Measurements from ENCODE around the gene NT5C2.

NT5C2 gene

DNA sequence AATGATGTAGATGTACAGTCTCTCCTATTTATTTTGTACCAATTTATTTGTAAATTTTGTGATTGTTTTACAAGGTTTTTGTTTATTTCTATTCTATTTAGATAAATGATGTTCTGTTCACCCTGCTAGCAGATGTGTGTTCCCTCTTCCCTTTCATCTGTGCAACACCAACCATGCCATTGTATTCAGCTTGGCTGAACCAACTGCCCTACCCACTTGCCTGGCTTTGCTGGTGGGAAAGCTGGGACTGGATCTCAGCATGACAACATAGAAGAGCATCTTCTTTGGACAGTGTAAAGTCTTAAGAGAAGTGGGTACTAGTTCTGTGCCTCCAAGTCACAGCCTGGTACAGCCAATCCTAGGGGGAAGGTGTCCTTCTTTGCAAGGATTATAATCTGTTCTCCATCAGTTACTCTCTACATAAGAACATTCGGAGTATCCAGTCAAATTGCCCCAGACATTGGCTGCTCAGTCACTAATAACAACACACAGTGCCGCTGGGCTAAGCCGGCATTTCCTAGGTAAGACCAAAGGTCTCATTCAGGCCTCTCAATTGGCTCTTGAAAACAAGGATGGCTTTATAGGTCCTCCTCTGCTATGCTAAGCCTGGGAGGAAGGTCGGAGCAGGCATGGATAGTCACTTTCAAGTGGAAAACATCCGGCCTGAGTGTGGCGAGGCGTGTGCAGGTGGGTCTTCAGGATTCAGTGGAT is 109.7 kb downstream of the NT5C2 start:
- in situ Hi-C loops (cut with HindIII; ENCODE audit: low pct_ligation_motif_present, low sequenced_read_pairs), result no loop called here
- no peak overlapping the region for H3K4me3 ChIP-seq (ENCODE audit: low read depth, low read length)
- H3K27ac ChIP-seq, result no peak overlapping the region
- no peaks in the 10 kb centered on the region for H3K27me3 ChIP-seq (replicated peaks)
- peaks cover 25% of the 10 kb centered on the region for H3K36me3 ChIP-seq (replicated peaks)
- TF ChIP-seq, protein P1, sequence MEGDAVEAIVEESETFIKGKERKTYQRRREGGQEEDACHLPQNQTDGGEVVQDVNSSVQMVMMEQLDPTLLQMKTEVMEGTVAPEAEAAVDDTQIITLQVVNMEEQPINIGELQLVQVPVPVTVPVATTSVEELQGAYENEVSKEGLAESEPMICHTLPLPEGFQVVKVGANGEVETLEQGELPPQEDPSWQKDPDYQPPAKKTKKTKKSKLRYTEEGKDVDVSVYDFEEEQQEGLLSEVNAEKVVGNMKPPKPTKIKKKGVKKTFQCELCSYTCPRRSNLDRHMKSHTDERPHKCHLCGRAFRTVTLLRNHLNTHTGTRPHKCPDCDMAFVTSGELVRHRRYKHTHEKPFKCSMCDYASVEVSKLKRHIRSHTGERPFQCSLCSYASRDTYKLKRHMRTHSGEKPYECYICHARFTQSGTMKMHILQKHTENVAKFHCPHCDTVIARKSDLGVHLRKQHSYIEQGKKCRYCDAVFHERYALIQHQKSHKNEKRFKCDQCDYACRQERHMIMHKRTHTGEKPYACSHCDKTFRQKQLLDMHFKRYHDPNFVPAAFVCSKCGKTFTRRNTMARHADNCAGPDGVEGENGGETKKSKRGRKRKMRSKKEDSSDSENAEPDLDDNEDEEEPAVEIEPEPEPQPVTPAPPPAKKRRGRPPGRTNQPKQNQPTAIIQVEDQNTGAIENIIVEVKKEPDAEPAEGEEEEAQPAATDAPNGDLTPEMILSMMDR (IDR thresholded peaks at IDR 0.05; ENCODE audit: low read depth, low read length, missing control alignments), result no peak
- no peak for DNase-seq

DNA sequence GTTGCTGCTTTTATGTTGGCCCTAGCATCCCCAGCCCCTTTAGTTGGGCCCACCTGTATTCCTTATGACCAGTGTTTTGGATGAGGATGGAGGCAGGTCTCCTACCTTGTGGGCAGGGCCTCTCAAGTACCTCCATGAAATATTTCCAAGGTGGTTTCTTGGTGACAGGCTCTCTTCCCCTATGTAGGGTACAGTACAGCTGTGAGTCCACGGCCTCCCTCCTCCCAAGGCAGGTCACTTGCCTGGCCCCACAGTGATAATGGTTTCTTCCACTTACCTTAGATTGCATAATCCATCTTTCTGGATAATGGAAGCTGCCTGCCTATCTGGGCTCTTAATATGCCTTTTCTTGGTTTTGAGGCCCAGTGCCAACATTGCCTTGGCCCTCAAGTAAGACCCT is 110.4 kb downstream of the NT5C2 start:
- no peak overlapping the region for H3K4me3 ChIP-seq (ENCODE audit: low read depth, low read length)
- peaks cover 18% of the 10 kb centered on the region for H3K36me3 ChIP-seq (replicated peaks)
- H3K27me3 ChIP-seq (replicated peaks), result no peaks in the 10 kb centered on the region
- H3K27ac ChIP-seq, result no peak overlapping the region
- TF ChIP-seq, protein P1 (IDR thresholded peaks at IDR 0.05; ENCODE audit: low read depth, low read length, missing control alignments), result no peak
- in situ Hi-C loops (cut with HindIII; ENCODE audit: low pct_ligation_motif_present, low sequenced_read_pairs), result no loop called here
- DNase-seq, result no peak

DNA sequence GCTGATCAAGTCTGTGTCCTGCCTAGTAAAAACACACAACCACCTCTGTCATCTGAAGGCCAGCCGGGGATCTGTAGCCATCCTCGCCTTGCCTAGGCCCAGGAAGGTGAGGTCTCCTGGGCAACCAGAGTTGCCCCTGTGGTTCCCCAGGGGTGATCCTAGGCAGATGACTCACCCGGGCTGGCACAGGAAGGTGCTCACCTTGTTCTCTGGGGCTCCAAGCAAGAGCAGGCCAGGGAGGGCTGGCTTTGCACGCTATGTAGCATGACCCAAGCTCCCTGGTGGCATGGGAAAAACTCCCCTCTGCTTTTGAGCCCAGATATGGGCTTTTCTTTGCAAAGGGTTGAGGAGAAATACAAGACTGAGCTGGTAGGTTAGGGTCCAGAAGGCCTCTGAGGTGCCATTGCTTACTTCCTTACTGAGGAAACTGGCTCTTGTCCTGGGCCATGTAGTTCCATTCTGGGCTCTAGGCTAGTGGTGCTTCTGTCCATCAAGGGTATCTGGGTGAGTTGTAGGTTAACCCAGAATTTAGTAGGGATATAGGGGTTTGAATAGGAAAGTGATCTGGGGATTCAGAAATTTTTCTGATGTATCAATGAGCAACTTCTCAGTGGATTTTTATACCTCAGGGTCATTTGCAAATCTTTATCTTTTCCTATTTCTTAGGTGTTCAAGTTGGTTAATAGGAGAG is 112.0 kb downstream of the NT5C2 start:
- H3K27me3 ChIP-seq (replicated peaks), result no peaks in the 10 kb centered on the region
- in situ Hi-C loops (cut with HindIII; ENCODE audit: low pct_ligation_motif_present, low sequenced_read_pairs), result no loop called here
- no peak for DNase-seq
- H3K36me3 ChIP-seq (replicated peaks), result peaks cover 13% of the 10 kb centered on the region
- H3K27ac ChIP-seq, result no peak overlapping the region
- H3K4me3 ChIP-seq (ENCODE audit: low read depth, low read length), result no peak overlapping the region
- TF ChIP-seq, protein P1 (IDR thresholded peaks at IDR 0.05; ENCODE audit: low read depth, low read length, missing control alignments), result no peak

DNA sequence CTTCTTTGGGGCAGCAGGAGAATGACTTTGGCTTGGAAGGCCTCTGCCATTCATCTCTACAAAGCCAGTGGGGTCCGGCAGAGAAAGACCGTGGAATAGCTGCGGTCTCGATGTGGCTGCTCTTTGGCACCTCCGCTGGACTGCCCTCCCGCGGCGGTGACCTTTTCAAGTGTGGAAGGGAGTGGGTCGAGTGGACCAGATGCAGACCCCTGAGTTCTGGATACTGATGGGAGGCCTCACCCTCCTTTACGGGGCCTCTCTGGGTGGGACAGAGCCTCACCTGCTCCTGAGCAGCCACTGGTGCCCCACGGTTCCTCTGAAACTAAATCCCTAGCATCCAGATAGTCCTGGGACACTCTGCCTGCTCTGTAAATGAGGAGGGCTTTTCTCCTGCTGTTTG is 113.1 kb downstream of the NT5C2 start:
- Histone ChIP-seq H3K36me3 (replicated peaks) (peaks cover 3% of the 10 kb centered on the region), H3K4me3 (ENCODE audit: low read depth, low read length) (no peak overlapping the region), H3K27me3 (replicated peaks) (no peaks in the 10 kb centered on the region), H3K27ac (no peak overlapping the region)
- in situ Hi-C loops (cut with HindIII; ENCODE audit: low pct_ligation_motif_present, low sequenced_read_pairs), result no loop called here
- TF ChIP-seq, protein P1 (IDR thresholded peaks at IDR 0.05; ENCODE audit: low read depth, low read length, missing control alignments), result no peak
- no peak for DNase-seq

DNA sequence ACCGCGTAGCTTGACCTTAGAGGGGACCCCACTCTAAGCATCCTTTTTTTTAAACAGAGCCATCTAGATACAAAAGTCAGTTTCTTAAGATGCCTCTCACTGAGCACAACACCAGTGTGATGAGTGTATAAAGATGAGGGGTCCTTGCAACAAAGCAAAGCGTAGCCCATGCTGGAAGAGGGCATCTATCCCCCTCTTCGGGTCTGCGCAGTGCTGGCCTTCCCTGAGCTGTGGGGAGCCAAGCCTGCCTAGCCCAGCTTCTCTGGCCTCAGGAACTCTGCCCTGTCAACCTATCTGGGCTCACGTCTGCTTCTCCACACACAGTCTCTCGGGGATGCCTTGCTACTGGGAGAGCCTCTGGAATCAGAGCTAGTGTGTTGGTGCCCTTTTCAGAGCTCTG is 114.0 kb downstream of the NT5C2 start:
- TF ChIP-seq, protein P1 (IDR thresholded peaks at IDR 0.05; ENCODE audit: low read depth, low read length, missing control alignments), result no peak
- Histone ChIP-seq H3K27me3 (replicated peaks) (no peaks in the 10 kb centered on the region), H3K27ac (no peak overlapping the region), H3K36me3 (replicated peaks) (peaks cover 2% of the 10 kb centered on the region), H3K4me3 (ENCODE audit: low read depth, low read length) (no peak overlapping the region)
- DNase-seq, result no peak
- in situ Hi-C loops (cut with HindIII; ENCODE audit: low pct_ligation_motif_present, low sequenced_read_pairs), result no loop called here
